Peyer's patch (tissue), 4 donors: ENCODE results near the gene PLEKHB2.

Experiments used
- CTCF ChIP-seq, 6 experiments: fragments of 450-650 bp in 4 of 6; fragments of 200-600 bp in 2 of 6; sonication (generic) in 1 of 6; IDR thresholded peaks; one replicate each; pipeline ENCODE4 v1.5.1; 2017 to 2019; ENCODE audit warnings: antibody characterized with exemption in 6 of 6, mild to moderate bottlenecking in 3 of 6, moderate library complexity in 1 of 6
- POLR2A ChIP-seq, 2 donors: fragments of 450-650 bp; IDR thresholded peaks; one replicate each; pipeline ENCODE4 v1.5.1; 2017; ENCODE audit warnings: antibody characterized with exemption in 2 of 2, mild to moderate bottlenecking in 2 of 2, moderate library complexity in 2 of 2

- TF ChIP-seq CTCF (IDR thresholded peaks at IDR 0.05): no peak
- no peak for TF ChIP-seq POLR2A (IDR thresholded peaks at IDR 0.05)
Measured at GRCh38 chr2:131142849-131143248, 37.7 kb downstream of the PLEKHB2 start.
